ENCODE measurements around the gene LUZP1. TPM values are rescaled to one million over a fixed set of nuclear protein-coding genes. Genes with fewer than 3 reads are reported as not detected.

The LUZP1 gene
- total RNA-seq, 2 donors from 2014 or later: 43.5 to 49.4 TPM

GRCh38 chr1:23118957-23119792, 49.5 kb downstream of the LUZP1 start:
- WGBS, 2 experiments (ENCODE audit: insufficient coverage in 1 of 2, insufficient read length in 1 of 2): 94 to 96% methylated on average over 7 to 8 of the region's 8 CpGs
- peaks cover 2% of the 10 kb centered on the region for H3K36me3 Mint-ChIP-seq (ENCODE audit: low read depth)

GRCh38 chr1:23118407-23118806, 50.2 kb downstream of the LUZP1 start:
- Mint-ChIP-seq H3K9me3 (no peaks in the 10 kb centered on the region), H3K36me3 (ENCODE audit: low read depth) (peaks cover 2% of the 10 kb centered on the region), H3K27me3 (ENCODE audit: insufficient read depth) (no peaks in the 10 kb centered on the region), H3K4me3 (no peak overlapping the region), H3K4me1 (peaks cover 18% of the 10 kb centered on the region), H3K27ac (no peak overlapping the region)
- H3K4me1 ChIP-seq (ENCODE audit: control insufficient read depth, insufficient read depth, low read length): no peaks in the 10 kb centered on the region
- H3K9ac ChIP-seq (ENCODE audit: extremely low read depth, low read length, poor library complexity, severe bottlenecking): no peak overlapping the region
- TF ChIP-seq CTCF (conservative IDR thresholded peaks at IDR 0.05): no peak
- H3K27me3 ChIP-seq (ENCODE audit: control insufficient read depth, insufficient read depth, low read length, poor library complexity, severe bottlenecking): no peaks in the 10 kb centered on the region
- no peak overlapping the region for H3K27ac ChIP-seq (ENCODE audit: low read depth, low read length)
- H3K36me3 ChIP-seq (ENCODE audit: control insufficient read depth, insufficient read depth, low read length): no peaks in the 10 kb centered on the region
- H3K9me3 ChIP-seq (ENCODE audit: control insufficient read depth, low read length): no peaks in the 10 kb centered on the region
- no peak overlapping the region for H3K4me3 ChIP-seq (ENCODE audit: low read length)
- DNase-seq: no peak

More at GRCh38 chr1:23118957-23119792, 49.5 kb downstream of the LUZP1 start:
- Histone ChIP-seq H3K27me3 (ENCODE audit: control insufficient read depth, insufficient read depth, low read length, poor library complexity, severe bottlenecking) (no peaks in the 10 kb centered on the region), H3K4me3 (ENCODE audit: low read length) (no peak overlapping the region), H3K9ac (ENCODE audit: extremely low read depth, low read length, poor library complexity, severe bottlenecking) (no peak overlapping the region), H3K36me3 (ENCODE audit: control insufficient read depth, insufficient read depth, low read length) (no peaks in the 10 kb centered on the region), H3K27ac (ENCODE audit: low read depth, low read length) (no peak overlapping the region), H3K9me3 (ENCODE audit: control insufficient read depth, low read length) (no peaks in the 10 kb centered on the region), H3K4me1 (ENCODE audit: control insufficient read depth, insufficient read depth, low read length) (no peaks in the 10 kb centered on the region)
- Mint-ChIP-seq H3K27ac (no peak overlapping the region), H3K27me3 (ENCODE audit: insufficient read depth) (no peaks in the 10 kb centered on the region), H3K4me1 (peaks cover 17% of the 10 kb centered on the region), H3K4me3 (no peak overlapping the region), H3K9me3 (no peaks in the 10 kb centered on the region)
- no peak for TF ChIP-seq CTCF (conservative IDR thresholded peaks at IDR 0.05)
- DNase-seq: no peak

GRCh38 chr1:23116921-23117699, 51.5 kb downstream of the LUZP1 start:
- Histone ChIP-seq H3K27me3 (ENCODE audit: control insufficient read depth, insufficient read depth, low read length, poor library complexity, severe bottlenecking) (no peaks in the 10 kb centered on the region), H3K36me3 (ENCODE audit: control insufficient read depth, insufficient read depth, low read length) (no peaks in the 10 kb centered on the region), H3K9ac (ENCODE audit: extremely low read depth, low read length, poor library complexity, severe bottlenecking) (no peak overlapping the region), H3K4me3 (ENCODE audit: low read length) (no peak overlapping the region), H3K9me3 (ENCODE audit: control insufficient read depth, low read length) (no peaks in the 10 kb centered on the region), H3K4me1 (ENCODE audit: control insufficient read depth, insufficient read depth, low read length) (no peaks in the 10 kb centered on the region), H3K27ac (ENCODE audit: low read depth, low read length) (peak overlapping the region; percentile 10)
- Mint-ChIP-seq H3K9me3 (no peaks in the 10 kb centered on the region), H3K4me3 (no peak overlapping the region), H3K4me1 (peaks cover 17% of the 10 kb centered on the region), H3K36me3 (ENCODE audit: low read depth) (peaks cover 2% of the 10 kb centered on the region), H3K27me3 (ENCODE audit: insufficient read depth) (no peaks in the 10 kb centered on the region), H3K27ac (no peak overlapping the region)
- no peak for TF ChIP-seq CTCF (conservative IDR thresholded peaks at IDR 0.05)
- WGBS, 2 experiments (ENCODE audit: insufficient coverage in 1 of 2, insufficient read length in 1 of 2): no CpG with 5 or more reads among the region's 2 CpGs
- no peak for DNase-seq
